ENCODE data around the gene PPP2R2D. TPM values are rescaled to one million over a fixed set of nuclear protein-coding genes. Genes with fewer than 3 reads are reported as not detected.

PPP2R2D gene
- polyA plus RNA-seq, 1 of the 3 experiments (the other 2 are of a cell fraction): 25.1 TPM

GRCh38 chr10:131930586-131931330 is 29.9 kb downstream of the PPP2R2D start:
- peaks cover 11 to 32% of the 10 kb centered on the region in 2 experiments; a peak in 2 of 4 replicates for H3K4me1 ChIP-seq (ENCODE audit: control insufficient read depth in 1 of 2, insufficient read depth in 2 of 2, low read depth in 1 of 2, low read length in 1 of 2)
- peaks cover 99% of the 10 kb centered on the region for H3K79me2 ChIP-seq (ENCODE audit: insufficient read depth)
- TF ChIP-seq FOSL2 (IDR thresholded peaks at IDR 0.05; ENCODE audit: borderline replicate concordance, low read depth) (no peak), TAF1 (IDR thresholded peaks at IDR 0.05; ENCODE audit: borderline replicate concordance, low read depth, low read length) (no peak), IRF3 (IDR thresholded peaks at IDR 0.05; ENCODE audit: low read depth, low read length) (no peak)
- H3K36me3 ChIP-seq (replicated peaks in 1 of 2; ENCODE audit: control insufficient read depth in 1 of 2, insufficient read depth in 2 of 2, low read length in 1 of 2): peaks cover 0 to 10% of the 10 kb centered on the region in 2 experiments
- POLR2A ChIA-PET: no interaction called here
- no peaks in the 10 kb centered on the region for H3K27me3 ChIP-seq (ENCODE audit: insufficient read depth)
- H3F3A ChIP-seq (replicated peaks; ENCODE audit: insufficient read depth): no peaks in the 10 kb centered on the region
- no peak overlapping the region for H3K9ac ChIP-seq
- H3K4me2 ChIP-seq: no peak overlapping the region
- H4K20me1 ChIP-seq (ENCODE audit: insufficient read depth): peaks cover 61% of the 10 kb centered on the region
- DNase-seq: no peak
- H3K4me3 ChIP-seq (ENCODE audit: low read depth in 2 of 2, low read length in 1 of 2): no peak overlapping the region
- H2AFZ ChIP-seq (ENCODE audit: low read depth): no peak overlapping the region
- no peaks in the 10 kb centered on the region for H3K9me2 ChIP-seq
- H3K9me3 ChIP-seq: no peaks in the 10 kb centered on the region
- CTCF ChIA-PET: no interaction called here
- WGBS (ENCODE audit: low lambda C conversion rate): 96% methylated on average over 15 of the region's 16 CpGs
- H3K27ac ChIP-seq (ENCODE audit: low read depth in 2 of 2, low read length in 1 of 2): no peak overlapping the region

- WGBS (ENCODE audit: low lambda C conversion rate): 94% methylated on average over 13 of the region's 13 CpGs
- POLR2A ChIA-PET: no interaction called here
- peaks cover 11 to 32% of the 10 kb centered on the region in 2 experiments; a peak in 2 of 4 replicates for H3K4me1 ChIP-seq (ENCODE audit: control insufficient read depth in 1 of 2, insufficient read depth in 2 of 2, low read depth in 1 of 2, low read length in 1 of 2)
- no peaks in the 10 kb centered on the region for H3K9me3 ChIP-seq
- H3K4me3 ChIP-seq (ENCODE audit: low read depth in 2 of 2, low read length in 1 of 2): no peak overlapping the region
- H3K4me2 ChIP-seq: no peak overlapping the region
- peak overlapping the region in 1 of 2 experiments; percentile 3; a peak in 1 of 4 replicates for H3K27ac ChIP-seq (ENCODE audit: low read depth in 2 of 2, low read length in 1 of 2)
- H2AFZ ChIP-seq (ENCODE audit: low read depth): no peak overlapping the region
- peaks cover 97% of the 10 kb centered on the region for H3K79me2 ChIP-seq (ENCODE audit: insufficient read depth)
- H3K9ac ChIP-seq: no peak overlapping the region
- CTCF ChIA-PET: interaction anchor here (1.3 to 1.5 kb wide), 2 partner anchors 11 to 33 kb away, joined by 3 to 4 read pairs; no protein-coding TSS in a partner anchor
- H4K20me1 ChIP-seq (ENCODE audit: insufficient read depth): peaks cover 53% of the 10 kb centered on the region
- TF ChIP-seq RCOR1 (IDR thresholded peaks at IDR 0.05; ENCODE audit: low read length) (no peak), MXI1 (IDR thresholded peaks at IDR 0.05; ENCODE audit: low read depth, low read length) (no peak), RXRA (IDR thresholded peaks at IDR 0.05; ENCODE audit: borderline replicate concordance, low read depth) (no peak), GATA2 (CRISPR knock-in tag; IDR thresholded peaks at IDR 0.05) (no peak), RFX5 (IDR thresholded peaks at IDR 0.05; ENCODE audit: low read length) (no peak), NFIC (IDR thresholded peaks at IDR 0.05; ENCODE audit: borderline replicate concordance) (no peak), TAF1 (IDR thresholded peaks at IDR 0.05; ENCODE audit: borderline replicate concordance, low read depth, low read length) (no peak), REST (IDR thresholded peaks at IDR 0.05; ENCODE audit: low read depth, low read length) (no peak), PBX3 (IDR thresholded peaks at IDR 0.05) (no peak), ZBTB33 (IDR thresholded peaks at IDR 0.05; ENCODE audit: borderline replicate concordance, low read depth) (no peak)
- no peaks in the 10 kb centered on the region for H3F3A ChIP-seq (replicated peaks; ENCODE audit: insufficient read depth)
- no peak for DNase-seq
- peaks cover 0 to 14% of the 10 kb centered on the region in 2 experiments for H3K36me3 ChIP-seq (replicated peaks in 1 of 2; ENCODE audit: control insufficient read depth in 1 of 2, insufficient read depth in 2 of 2, low read length in 1 of 2)
- H3K9me2 ChIP-seq: no peaks in the 10 kb centered on the region
- H3K27me3 ChIP-seq (ENCODE audit: insufficient read depth): no peaks in the 10 kb centered on the region
Measured at GRCh38 chr10:131931981-131932380, 31.2 kb downstream of the PPP2R2D start.

Measured in SK-N-SH (cell line).